ENCODE data around the gene ACOT11.
"Not testable (repeated sequence)": the region's sequence is repeated elsewhere in the genome, so short reads cannot be mapped to it uniquely, and the experiment has no call there.

The ACOT11 gene

DNA sequence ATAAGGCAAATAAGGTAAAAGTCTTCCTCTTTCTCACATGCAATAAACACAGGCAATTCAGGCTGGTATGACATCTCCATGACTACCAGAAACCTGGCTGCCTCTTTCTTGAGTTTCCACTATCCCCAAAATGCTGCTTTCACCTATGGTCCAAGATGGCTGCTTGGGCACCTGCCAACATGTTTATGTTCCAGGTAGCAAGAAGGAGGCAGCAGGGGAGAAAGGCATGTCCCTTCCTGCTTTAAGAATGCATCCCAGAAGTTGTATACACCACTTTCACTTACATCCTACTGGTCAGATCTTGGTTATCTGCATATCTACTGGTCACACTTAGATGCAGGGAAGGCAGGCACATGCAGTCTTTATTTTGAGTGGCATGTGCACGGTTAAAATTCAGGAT lies 19.4 kb upstream of the ACOT11 start:
- TF ChIP-seq POLR2AphosphoS5 (IDR thresholded peaks at IDR 0.05; ENCODE audit: borderline replicate concordance, low read depth, low read length): no peak
- TF ChIP-seq EZH2 (IDR thresholded peaks at IDR 0.05): no peak
- no peak for TF ChIP-seq FOXP2 (optimal IDR thresholded peaks at IDR 0.05; ENCODE audit: control extremely low read depth, extremely low read length, insufficient read depth)
- H3K9me3 ChIP-seq (ENCODE audit: low read depth, low read length): no peaks in the 10 kb centered on the region
- H3K4me3 ChIP-seq: no peak overlapping the region
- H3K36me3 ChIP-seq (ENCODE audit: insufficient read depth, low read length): no peaks in the 10 kb centered on the region
- no peak overlapping the region for H3K9ac ChIP-seq (ENCODE audit: insufficient read length)
- no peak for DNase-seq (ENCODE audit: low read depth, low spot score)
- H3K27ac ChIP-seq: no peak overlapping the region

DNA sequence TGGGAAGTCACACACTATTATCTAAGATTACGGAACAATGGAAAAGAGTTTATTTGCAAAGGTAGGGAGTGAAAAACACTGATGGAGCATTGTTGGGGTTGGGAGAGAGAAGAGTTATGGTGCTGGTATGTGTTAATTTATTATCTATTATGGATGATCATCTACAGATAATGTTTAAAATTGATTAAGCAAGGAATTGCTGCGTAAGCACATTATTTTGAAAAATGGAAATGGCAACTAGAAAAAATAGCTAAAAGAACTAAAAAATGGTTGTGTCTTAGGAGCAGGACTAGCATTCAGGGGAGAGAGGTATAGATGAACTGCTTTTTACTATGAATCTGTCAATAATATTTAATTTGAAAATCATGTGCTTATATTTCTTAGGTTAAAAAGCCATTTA lies 16.0 kb upstream of the ACOT11 start:
- Histone ChIP-seq H3K9ac (ENCODE audit: insufficient read length) (no peak overlapping the region), H3K36me3 (ENCODE audit: insufficient read depth, low read length) (no peaks in the 10 kb centered on the region), H3K4me3 (no peak overlapping the region), H3K27ac (no peak overlapping the region), H3K9me3 (ENCODE audit: low read depth, low read length) (no peaks in the 10 kb centered on the region)
- TF ChIP-seq POLR2AphosphoS5 (IDR thresholded peaks at IDR 0.05; ENCODE audit: borderline replicate concordance, low read depth, low read length) (no peak), EZH2 (IDR thresholded peaks at IDR 0.05) (no peak), FOXP2 (optimal IDR thresholded peaks at IDR 0.05; ENCODE audit: control extremely low read depth, extremely low read length, insufficient read depth) (no peak)
- no peak for DNase-seq (ENCODE audit: low read depth, low spot score)

DNA sequence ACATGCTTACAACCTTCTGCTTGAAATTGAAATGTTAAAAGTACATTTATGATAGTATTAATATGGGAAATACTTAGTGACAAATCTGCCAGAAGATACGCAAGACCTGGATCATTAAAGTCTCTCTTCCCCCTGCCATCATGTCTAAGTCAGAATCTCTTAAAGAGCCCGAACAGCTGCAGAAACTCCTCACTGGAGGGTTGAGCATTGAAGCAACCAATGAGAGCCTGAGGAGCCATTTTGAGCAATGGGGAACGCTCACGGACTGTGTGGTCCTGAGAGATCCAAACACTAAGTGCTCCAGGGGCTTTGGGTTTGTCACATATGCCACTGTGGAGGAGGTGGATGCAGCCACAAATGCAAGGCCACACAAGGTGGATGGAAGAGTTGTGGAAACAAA lies 11.4 kb upstream of the ACOT11 start:
- H3K9ac ChIP-seq (ENCODE audit: insufficient read length); H3K9me3 ChIP-seq (ENCODE audit: low read depth, low read length); DNase-seq (ENCODE audit: low read depth, low spot score); H3K4me3 ChIP-seq; H3K27ac ChIP-seq; H3K36me3 ChIP-seq (ENCODE audit: insufficient read depth, low read length): not testable (repeated sequence)

DNA sequence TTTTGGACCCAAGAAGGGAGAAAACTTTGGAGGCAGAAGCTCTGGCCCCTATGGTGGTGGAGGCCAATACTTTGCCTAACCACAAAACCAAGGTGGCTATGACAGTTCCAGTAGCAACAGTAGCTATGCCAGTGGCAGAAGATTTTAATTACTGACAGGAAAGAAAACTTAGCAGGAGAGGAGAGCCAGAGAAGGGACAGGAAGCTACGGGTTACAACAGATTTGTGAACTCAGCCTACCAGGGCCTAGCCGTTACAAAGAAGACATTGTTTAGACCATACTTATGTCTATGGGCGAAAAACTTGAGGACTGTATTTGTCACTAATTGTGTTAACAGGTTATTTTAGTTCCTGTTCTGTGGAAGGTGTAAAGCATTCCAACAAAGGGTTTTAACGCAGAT lies 10.4 kb upstream of the ACOT11 start:
- Histone ChIP-seq H3K27ac (no peak overlapping the region), H3K4me3 (no peak overlapping the region)

DNA sequence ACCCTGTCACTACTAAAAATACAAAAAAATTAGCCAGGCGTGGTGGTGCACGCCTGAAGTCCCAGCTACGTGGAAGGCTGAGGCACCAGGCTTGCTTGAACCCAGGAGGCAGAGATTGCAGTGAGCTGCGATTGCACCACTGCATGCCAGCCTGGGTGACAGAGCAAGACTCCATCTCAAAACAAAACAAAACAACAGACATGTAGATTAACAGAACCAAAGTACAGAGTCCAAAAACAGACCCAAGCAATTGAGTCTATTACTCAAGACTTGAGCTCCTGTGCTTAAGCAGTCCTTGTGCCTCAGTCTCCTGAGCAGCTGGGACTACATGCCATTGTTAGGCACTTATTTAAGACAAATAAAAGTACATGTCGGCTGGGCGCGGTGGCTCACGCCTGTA lies 9.5 kb upstream of the ACOT11 start:
- TF ChIP-seq FOXP2 (optimal IDR thresholded peaks at IDR 0.05; ENCODE audit: control extremely low read depth, extremely low read length, insufficient read depth): no peak
- TF ChIP-seq POLR2AphosphoS5 (IDR thresholded peaks at IDR 0.05; ENCODE audit: borderline replicate concordance, low read depth, low read length): no peak
- TF ChIP-seq EZH2 (IDR thresholded peaks at IDR 0.05): no peak

More for the DNA sequence above, 10.4 kb upstream of the ACOT11 start:
- Histone ChIP-seq H3K9me3 (ENCODE audit: low read depth, low read length) (no peaks in the 10 kb centered on the region), H3K9ac (ENCODE audit: insufficient read length) (no peak overlapping the region), H3K36me3 (ENCODE audit: insufficient read depth, low read length) (no peaks in the 10 kb centered on the region)
- TF ChIP-seq EZH2 (IDR thresholded peaks at IDR 0.05) (no peak), FOXP2 (optimal IDR thresholded peaks at IDR 0.05; ENCODE audit: control extremely low read depth, extremely low read length, insufficient read depth) (no peak), POLR2AphosphoS5 (IDR thresholded peaks at IDR 0.05; ENCODE audit: borderline replicate concordance, low read depth, low read length) (no peak)
- no peak for DNase-seq (ENCODE audit: low read depth, low spot score)

DNA sequence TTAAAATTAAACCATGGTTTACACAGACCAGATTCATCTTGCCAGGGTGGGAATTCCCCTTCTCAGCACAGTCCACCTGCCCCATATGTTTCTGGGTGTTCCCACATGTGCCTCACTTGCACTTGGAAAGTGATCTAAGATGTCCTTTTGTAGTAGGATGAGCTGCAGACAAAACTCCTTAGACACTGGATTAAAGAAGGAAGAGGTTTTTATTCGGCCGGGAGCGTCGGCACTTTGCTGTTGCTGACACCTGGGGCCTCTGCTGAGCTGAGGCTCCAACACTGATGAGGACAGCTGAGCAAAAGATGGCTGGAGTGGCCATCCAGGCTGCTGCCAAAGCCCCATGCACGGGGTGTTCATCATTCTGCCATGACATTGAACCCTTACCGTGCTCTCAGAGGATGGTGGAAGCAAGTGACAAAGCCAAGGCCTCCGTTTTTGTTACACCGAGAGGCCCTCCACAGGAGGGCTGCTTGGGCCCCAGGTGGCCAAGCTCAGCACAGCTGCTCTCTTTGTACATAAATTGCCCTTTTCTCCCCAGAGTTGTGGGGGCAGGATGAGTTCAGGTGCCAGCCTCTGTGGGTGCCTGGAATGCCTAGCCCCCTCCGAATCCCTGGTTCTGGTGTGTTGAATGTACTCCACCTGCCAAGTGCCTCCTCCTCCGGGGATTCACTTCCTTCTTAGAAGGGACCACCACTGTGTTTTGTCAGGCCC lies 7.3 kb upstream of the ACOT11 start:
- TF ChIP-seq POLR2AphosphoS5 (IDR thresholded peaks at IDR 0.05; ENCODE audit: borderline replicate concordance, low read depth, low read length): no peak
- TF ChIP-seq FOXP2 (optimal IDR thresholded peaks at IDR 0.05; ENCODE audit: control extremely low read depth, extremely low read length, insufficient read depth): no peak
- no peak for TF ChIP-seq EZH2 (IDR thresholded peaks at IDR 0.05)
- Histone ChIP-seq H3K4me3 (no peak overlapping the region), H3K27ac (no peak overlapping the region), H3K9me3 (ENCODE audit: low read depth, low read length) (no peaks in the 10 kb centered on the region), H3K9ac (ENCODE audit: insufficient read length) (no peak overlapping the region), H3K36me3 (ENCODE audit: insufficient read depth, low read length) (no peaks in the 10 kb centered on the region)
- no peak for DNase-seq (ENCODE audit: low read depth, low spot score)

More for the DNA sequence above, 9.5 kb upstream of the ACOT11 start:
- Histone ChIP-seq H3K27ac (no peak overlapping the region), H3K36me3 (ENCODE audit: insufficient read depth, low read length) (no peaks in the 10 kb centered on the region), H3K4me3 (no peak overlapping the region), H3K9me3 (ENCODE audit: low read depth, low read length) (no peaks in the 10 kb centered on the region), H3K9ac (ENCODE audit: insufficient read length) (no peak overlapping the region)
- no peak for DNase-seq (ENCODE audit: low read depth, low spot score)

DNA sequence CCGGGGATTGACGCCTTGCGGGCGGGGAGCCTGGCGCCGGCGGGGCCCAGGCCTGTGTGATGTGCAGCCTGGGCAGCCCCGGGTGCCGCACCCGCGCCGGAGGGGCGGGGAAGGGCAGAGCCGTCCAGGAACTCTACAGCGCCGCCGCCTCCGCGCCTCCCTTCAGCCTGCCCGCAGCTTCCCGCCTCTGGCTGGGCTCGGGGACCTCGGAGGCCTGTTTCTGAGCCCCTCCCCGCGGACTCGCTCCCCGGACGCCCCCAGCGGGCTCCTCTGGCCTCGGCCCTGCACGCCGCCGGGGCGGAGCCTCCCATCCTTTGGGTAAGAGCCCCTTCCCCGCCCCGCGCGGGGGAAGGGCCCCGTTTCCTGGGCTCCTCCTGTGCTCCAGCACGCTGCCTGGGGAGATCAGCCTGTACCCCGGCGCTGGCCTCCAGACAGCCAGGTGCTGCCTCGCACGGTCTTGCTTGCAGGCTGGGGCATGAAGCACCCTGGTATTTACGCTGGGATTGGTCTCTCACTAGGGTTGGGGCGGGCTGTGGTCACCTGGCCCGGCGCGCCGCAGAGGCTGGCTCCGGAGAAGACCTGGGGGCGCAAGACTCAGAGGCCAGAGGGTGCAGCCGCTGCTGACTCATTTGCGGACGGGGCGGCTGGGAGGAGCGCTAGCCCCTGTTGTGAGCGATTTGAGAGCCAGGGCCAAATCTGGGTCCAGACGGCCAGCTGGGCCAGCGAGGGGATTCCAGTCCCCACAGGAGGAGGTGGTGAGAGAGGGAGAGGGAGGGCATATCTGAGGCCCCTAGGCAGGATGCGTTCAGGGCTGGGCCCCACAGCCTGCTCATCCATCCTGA lies 5.7 kb upstream of the ACOT11 start:
- Histone ChIP-seq H3K9me3 (ENCODE audit: low read depth, low read length) (no peaks in the 10 kb centered on the region), H3K4me3 (peak overlapping the region; percentile 77), H3K36me3 (ENCODE audit: insufficient read depth, low read length) (no peaks in the 10 kb centered on the region), H3K27ac (peak overlapping the region; percentile 54; the same call in 1 of the 2 replicates), H3K9ac (ENCODE audit: insufficient read length) (peak overlapping the region; percentile 62)
- TF ChIP-seq POLR2AphosphoS5 (IDR thresholded peaks at IDR 0.05; ENCODE audit: borderline replicate concordance, low read depth, low read length) (peak; percentile 80; the same call in 1 of the 2 replicates), EZH2 (IDR thresholded peaks at IDR 0.05) (no peak)
- DNase-seq (ENCODE audit: low read depth, low spot score): no peak

DNA sequence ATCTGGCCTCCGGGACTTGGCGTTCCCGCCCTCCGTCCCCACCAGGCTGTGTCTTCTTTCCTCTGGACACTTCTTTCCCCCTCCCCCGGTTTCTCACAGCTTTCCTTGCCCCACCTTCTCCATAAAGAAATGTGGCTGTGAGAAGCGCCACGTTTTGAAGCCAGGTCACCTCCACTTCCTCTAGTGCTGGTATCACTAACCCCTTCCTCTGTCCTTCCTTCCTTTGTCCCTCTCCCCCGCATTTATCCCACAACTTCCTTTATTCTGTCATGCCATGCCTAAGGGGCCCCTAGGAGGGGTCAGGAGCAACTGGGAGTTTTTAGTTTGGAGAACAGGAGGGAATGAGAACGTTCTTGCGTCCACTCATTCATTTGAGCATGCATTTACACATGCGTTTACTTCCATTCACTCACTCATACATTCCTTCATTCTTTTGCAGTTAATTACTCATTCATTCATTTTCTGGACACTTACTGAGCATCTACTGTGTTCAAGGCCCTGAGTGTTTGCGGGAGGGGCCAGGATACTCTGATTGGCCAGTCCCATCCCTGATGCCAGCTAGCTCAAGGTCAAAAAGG lies 5.0 kb upstream of the ACOT11 start:
- peak overlapping the region; percentile 77 for H3K4me3 ChIP-seq
- no peaks in the 10 kb centered on the region for H3K9me3 ChIP-seq (ENCODE audit: low read depth, low read length)
- DNase-seq (ENCODE audit: low read depth, low spot score): no peak
- TF ChIP-seq EZH2 (IDR thresholded peaks at IDR 0.05) (no peak), POLR2AphosphoS5 (IDR thresholded peaks at IDR 0.05; ENCODE audit: borderline replicate concordance, low read depth, low read length) (no peak), FOXP2 (optimal IDR thresholded peaks at IDR 0.05; ENCODE audit: control extremely low read depth, extremely low read length, insufficient read depth) (no peak)
- H3K36me3 ChIP-seq (ENCODE audit: insufficient read depth, low read length): no peaks in the 10 kb centered on the region
- peak overlapping the region; percentile 62 for H3K9ac ChIP-seq (ENCODE audit: insufficient read length)
- H3K27ac ChIP-seq: no peak overlapping the region
